HCT116 (cell line): Measurements from ENCODE around the gene CNTNAP5.

ENCODE experiments used
- CTCF ChIP-seq, 3 experiments: fragments of 200-600 bp in 1 of 3; sonication (generic) in 1 of 3; IDR thresholded peaks in 2 of 3; conservative IDR thresholded peaks in 1 of 3; 2 replicates each; pipeline ENCODE4 v1.5.1; 2012 to 2017; ENCODE audit warnings: low read depth in 2 of 3, low read length in 2 of 3, antibody characterized with exemption in 1 of 3, borderline replicate concordance in 1 of 3, control low read depth in 1 of 3, mild to moderate bottlenecking in 1 of 3, mixed read lengths in 1 of 3, mixed run types in 1 of 3, moderate library complexity in 1 of 3; ENCODE audit not compliant: insufficient read depth in 1 of 3
- EGR1 ChIP-seq: IDR thresholded peaks from 2 replicates; pipeline ENCODE4 v1.6.1; 2012; ENCODE audit warnings: low read depth
- EZH2 ChIP-seq: fragments of 200-600 bp; sonication (generic); IDR thresholded peaks from 2 replicates; pipeline ENCODE4 v1.6.1; 2017; ENCODE audit warnings: antibody characterized with exemption, mixed run types
- EZH2phosphoT487 ChIP-seq: fragments of 200-600 bp; IDR thresholded peaks from 2 replicates; pipeline ENCODE4 v1.6.1; 2018; ENCODE audit warnings: antibody characterized with exemption, borderline replicate concordance
- JUND ChIP-seq: IDR thresholded peaks from 2 replicates; pipeline ENCODE4 v1.6.1; 2012
- POLR2A ChIP-seq: IDR thresholded peaks from 2 replicates; pipeline ENCODE4 v1.7.0; 2011; ENCODE audit warnings: borderline replicate concordance; ENCODE audit not compliant: insufficient read depth, insufficient read length; ENCODE audit errors: extremely low read depth
- POLR2AphosphoS5 ChIP-seq: IDR thresholded peaks from 2 replicates; pipeline ENCODE4 v1.6.1; 2011; ENCODE audit warnings: mild to moderate bottlenecking, low read depth, low read length, moderate library complexity
- REST ChIP-seq: IDR thresholded peaks from 2 replicates; pipeline ENCODE4 v1.6.1; 2012; ENCODE audit warnings: low read depth
- TCF7L2 ChIP-seq: IDR thresholded peaks from 2 replicates; pipeline ENCODE4 v1.7.0; 2011; ENCODE audit warnings: borderline replicate concordance, inconsistent platforms; ENCODE audit not compliant: insufficient read depth, insufficient read length; ENCODE audit errors: extremely low read depth
- YY1 ChIP-seq: IDR thresholded peaks from 2 replicates; pipeline ENCODE4 v1.6.1; 2011; ENCODE audit warnings: low read length, low read depth, moderate library complexity, mild to moderate bottlenecking; ENCODE audit not compliant: insufficient replicate concordance; ENCODE audit errors: extremely low read depth
- ZBTB33 ChIP-seq: IDR thresholded peaks from 2 replicates; pipeline ENCODE4 v1.6.1; 2011; ENCODE audit warnings: mild to moderate bottlenecking, low read length, moderate library complexity; ENCODE audit not compliant: insufficient replicate concordance; ENCODE audit errors: extremely low read depth
- ZNF274 ChIP-seq: fragments of 200-500 bp; sonication (Bioruptor generic); IDR thresholded peaks from 2 replicates; pipeline ENCODE4 v1.6.1; 2014; ENCODE audit warnings: mild to moderate bottlenecking, low read depth, low read length, inconsistent platforms

GRCh38 chr2:124874676-124875075 is 849.6 kb downstream of the CNTNAP5 start:
- TF ChIP-seq EZH2 (no peak), EZH2phosphoT487 (no peak), CTCF (IDR thresholded peaks at IDR 0.05 in 2 of 3, conservative IDR thresholded peaks at IDR 0.05 in 1 of 3; ENCODE audit: borderline replicate concordance in 1 of 3, insufficient read depth in 1 of 3, low read depth in 2 of 3, low read length in 2 of 3) (no peak), POLR2A (no peak), REST (no peak), EGR1 (no peak), ZBTB33 (no peak), JUND (no peak), ZNF274 (no peak), POLR2AphosphoS5 (no peak), YY1 (no peak), TCF7L2 (no peak)
